ENCODE measurements around the gene ACBD3.

DNA sequence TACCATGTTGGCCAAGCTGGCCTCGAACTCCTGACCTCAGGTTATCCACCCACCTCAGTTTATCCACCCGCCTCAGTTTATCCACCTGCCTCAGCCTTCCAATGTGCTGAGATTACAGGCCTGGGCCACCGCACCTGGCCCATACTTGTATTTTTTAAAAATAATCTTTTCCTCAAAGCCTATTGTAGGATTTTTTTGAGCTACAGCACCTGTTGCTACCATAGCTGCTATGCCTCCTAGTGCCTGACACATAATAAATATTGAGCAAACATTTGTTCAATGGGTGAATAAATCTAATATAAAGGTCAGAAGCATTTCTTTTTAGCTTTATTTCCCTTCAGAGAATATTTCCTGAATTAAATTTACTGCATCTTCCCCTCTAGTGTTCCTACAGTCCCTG is 15.7 kb upstream of the ACBD3 start:
- TF ChIP-seq, protein P1, sequence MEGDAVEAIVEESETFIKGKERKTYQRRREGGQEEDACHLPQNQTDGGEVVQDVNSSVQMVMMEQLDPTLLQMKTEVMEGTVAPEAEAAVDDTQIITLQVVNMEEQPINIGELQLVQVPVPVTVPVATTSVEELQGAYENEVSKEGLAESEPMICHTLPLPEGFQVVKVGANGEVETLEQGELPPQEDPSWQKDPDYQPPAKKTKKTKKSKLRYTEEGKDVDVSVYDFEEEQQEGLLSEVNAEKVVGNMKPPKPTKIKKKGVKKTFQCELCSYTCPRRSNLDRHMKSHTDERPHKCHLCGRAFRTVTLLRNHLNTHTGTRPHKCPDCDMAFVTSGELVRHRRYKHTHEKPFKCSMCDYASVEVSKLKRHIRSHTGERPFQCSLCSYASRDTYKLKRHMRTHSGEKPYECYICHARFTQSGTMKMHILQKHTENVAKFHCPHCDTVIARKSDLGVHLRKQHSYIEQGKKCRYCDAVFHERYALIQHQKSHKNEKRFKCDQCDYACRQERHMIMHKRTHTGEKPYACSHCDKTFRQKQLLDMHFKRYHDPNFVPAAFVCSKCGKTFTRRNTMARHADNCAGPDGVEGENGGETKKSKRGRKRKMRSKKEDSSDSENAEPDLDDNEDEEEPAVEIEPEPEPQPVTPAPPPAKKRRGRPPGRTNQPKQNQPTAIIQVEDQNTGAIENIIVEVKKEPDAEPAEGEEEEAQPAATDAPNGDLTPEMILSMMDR (IDR thresholded peaks at IDR 0.05 in 2 of 3, conservative IDR thresholded peaks at IDR 0.05 in 1 of 3; ENCODE audit: control insufficient read depth in 2 of 3, extremely low read depth in 1 of 3, insufficient read depth in 1 of 3, low read depth in 3 of 3, low read length in 3 of 3): no peak
- TF ChIP-seq TAF1 (IDR thresholded peaks at IDR 0.05; ENCODE audit: borderline replicate concordance, low read depth, low read length) (no peak), SUZ12 (IDR thresholded peaks at IDR 0.05; ENCODE audit: unreplicated experiment) (no peak), HDAC6 (IDR thresholded peaks at IDR 0.05; ENCODE audit: unreplicated experiment) (no peak), FOXM1 (IDR thresholded peaks at IDR 0.05; ENCODE audit: low read depth, low read length) (no peak), GABPA (IDR thresholded peaks at IDR 0.05; ENCODE audit: low read depth) (no peak), CREM (IDR thresholded peaks at IDR 0.05; ENCODE audit: low read depth) (no peak)
- TF ChIP-seq, protein P2, sequence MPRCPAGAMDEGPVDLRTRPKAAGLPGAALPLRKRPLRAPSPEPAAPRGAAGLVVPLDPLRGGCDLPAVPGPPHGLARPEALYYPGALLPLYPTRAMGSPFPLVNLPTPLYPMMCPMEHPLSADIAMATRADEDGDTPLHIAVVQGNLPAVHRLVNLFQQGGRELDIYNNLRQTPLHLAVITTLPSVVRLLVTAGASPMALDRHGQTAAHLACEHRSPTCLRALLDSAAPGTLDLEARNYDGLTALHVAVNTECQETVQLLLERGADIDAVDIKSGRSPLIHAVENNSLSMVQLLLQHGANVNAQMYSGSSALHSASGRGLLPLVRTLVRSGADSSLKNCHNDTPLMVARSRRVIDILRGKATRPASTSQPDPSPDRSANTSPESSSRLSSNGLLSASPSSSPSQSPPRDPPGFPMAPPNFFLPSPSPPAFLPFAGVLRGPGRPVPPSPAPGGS (IDR thresholded peaks at IDR 0.05; ENCODE audit: borderline replicate concordance, insufficient read depth, low read depth, low read length, poor library complexity, severe bottlenecking): no peak

Data from GM12878 (cell line).